Measurements from ENCODE around the gene TRMT10C. TPM values are rescaled to one million over a fixed set of nuclear protein-coding genes. Genes with fewer than 3 reads are reported as not detected.

Gene TRMT10C
- total and polyA plus RNA-seq, 9 of the 15 experiments (the other 6 are each of a cell fraction or from before 2014, with no cell fraction given) = 48.6 to 106 (median 63.9) TPM

DNA sequence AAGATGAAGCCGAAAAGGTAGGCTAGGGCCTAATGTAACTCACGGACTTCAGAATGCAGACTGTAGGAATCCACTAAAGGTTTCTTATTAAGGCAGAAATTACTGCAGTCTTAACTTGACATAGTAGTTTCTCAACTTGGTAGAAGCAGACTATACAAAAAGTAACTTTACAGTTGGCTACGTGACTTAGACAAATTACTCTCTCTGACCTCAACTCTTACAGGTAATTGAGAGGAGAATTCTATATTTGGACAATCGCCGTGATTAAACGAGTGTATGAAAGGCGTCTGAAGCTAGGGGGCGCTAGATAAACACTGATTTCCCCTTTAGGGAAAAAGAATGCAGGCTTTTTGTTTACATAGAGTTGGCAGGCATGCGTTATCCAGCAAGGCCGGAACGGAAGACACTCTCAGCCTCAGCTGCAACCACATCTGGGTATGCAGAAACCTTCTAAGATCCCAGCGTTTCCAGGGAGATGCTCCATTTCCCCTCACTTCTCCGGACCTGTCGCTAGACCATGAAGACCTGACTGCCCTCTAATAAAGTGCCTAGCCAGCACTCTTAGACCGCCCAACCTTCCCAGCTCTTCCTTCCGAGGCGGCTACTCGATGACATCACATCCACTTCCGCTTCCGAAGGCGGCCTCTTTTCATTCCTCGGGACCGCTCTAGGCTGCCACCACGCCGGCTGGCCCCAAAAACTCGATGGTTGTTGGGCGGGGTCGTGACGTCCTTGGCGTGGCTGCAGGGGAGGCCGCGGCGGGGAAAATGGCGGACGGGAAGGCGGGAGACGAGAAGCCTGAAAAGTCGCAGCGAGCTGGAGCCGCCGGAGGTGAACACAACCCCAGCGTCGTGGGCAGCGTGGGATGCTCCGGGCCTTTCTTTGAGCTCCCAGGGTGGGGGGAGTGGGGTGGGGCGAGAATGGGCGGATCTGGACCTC, 12.1 kb downstream of the TRMT10C start, which contains the start of gene PCNP (continued):
- TF ChIP-seq, protein P1, sequence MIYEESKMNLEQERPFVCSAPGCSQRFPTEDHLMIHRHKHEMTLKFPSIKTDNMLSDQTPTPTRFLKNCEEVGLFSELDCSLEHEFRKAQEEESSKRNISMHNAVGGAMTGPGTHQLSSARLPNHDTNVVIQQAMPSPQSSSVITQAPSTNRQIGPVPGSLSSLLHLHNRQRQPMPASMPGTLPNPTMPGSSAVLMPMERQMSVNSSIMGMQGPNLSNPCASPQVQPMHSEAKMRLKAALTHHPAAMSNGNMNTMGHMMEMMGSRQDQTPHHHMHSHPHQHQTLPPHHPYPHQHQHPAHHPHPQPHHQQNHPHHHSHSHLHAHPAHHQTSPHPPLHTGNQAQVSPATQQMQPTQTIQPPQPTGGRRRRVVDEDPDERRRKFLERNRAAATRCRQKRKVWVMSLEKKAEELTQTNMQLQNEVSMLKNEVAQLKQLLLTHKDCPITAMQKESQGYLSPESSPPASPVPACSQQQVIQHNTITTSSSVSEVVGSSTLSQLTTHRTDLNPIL (CRISPR knock-in tag; IDR thresholded peaks at IDR 0.05) = no peak
- TF ChIP-seq SUPT5H (IDR thresholded peaks at IDR 0.05) = peak; percentile 84
- TF ChIP-seq FOSL1 (tag; conservative IDR thresholded peaks at IDR 0.05) = peak; percentile 47
- TF ChIP-seq ZKSCAN8 (CRISPR knock-in tag; IDR thresholded peaks at IDR 0.05) = no peak
- TF ChIP-seq RAD51 (IDR thresholded peaks at IDR 0.05; ENCODE audit: borderline replicate concordance, low read depth) = no peak
- no peak for TF ChIP-seq DIDO1 (tag; IDR thresholded peaks at IDR 0.05; ENCODE audit: low read depth)
- TF ChIP-seq SAFB (IDR thresholded peaks at IDR 0.05; ENCODE audit: borderline replicate concordance, low read depth, low read length) = no peak
- no peak for TF ChIP-seq PRMT5 (CRISPR knock-in tag; IDR thresholded peaks at IDR 0.05)
- TF ChIP-seq MED1 (CRISPR knock-in tag; IDR thresholded peaks at IDR 0.05; ENCODE audit: borderline replicate concordance) = no peak
- TF ChIP-seq MXI1 (IDR thresholded peaks at IDR 0.05; ENCODE audit: low read depth, low read length) = peak; percentile 62
- TF ChIP-seq DPF2 (IDR thresholded peaks at IDR 0.05) = peak; percentile 35
- no peak for TF ChIP-seq SLC30A9 (CRISPR knock-in tag; IDR thresholded peaks at IDR 0.05)
- no peak for TF ChIP-seq DNMT1 (IDR thresholded peaks at IDR 0.05)
- TF ChIP-seq TAF9B (IDR thresholded peaks at IDR 0.05; ENCODE audit: partially characterized antibody) = peak; percentile 86
- TF ChIP-seq, protein P2, sequence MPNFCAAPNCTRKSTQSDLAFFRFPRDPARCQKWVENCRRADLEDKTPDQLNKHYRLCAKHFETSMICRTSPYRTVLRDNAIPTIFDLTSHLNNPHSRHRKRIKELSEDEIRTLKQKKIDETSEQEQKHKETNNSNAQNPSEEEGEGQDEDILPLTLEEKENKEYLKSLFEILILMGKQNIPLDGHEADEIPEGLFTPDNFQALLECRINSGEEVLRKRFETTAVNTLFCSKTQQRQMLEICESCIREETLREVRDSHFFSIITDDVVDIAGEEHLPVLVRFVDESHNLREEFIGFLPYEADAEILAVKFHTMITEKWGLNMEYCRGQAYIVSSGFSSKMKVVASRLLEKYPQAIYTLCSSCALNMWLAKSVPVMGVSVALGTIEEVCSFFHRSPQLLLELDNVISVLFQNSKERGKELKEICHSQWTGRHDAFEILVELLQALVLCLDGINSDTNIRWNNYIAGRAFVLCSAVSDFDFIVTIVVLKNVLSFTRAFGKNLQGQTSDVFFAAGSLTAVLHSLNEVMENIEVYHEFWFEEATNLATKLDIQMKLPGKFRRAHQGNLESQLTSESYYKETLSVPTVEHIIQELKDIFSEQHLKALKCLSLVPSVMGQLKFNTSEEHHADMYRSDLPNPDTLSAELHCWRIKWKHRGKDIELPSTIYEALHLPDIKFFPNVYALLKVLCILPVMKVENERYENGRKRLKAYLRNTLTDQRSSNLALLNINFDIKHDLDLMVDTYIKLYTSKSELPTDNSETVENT (CRISPR knock-in tag; IDR thresholded peaks at IDR 0.05) = peak; percentile 95
- TF ChIP-seq, protein P3, sequence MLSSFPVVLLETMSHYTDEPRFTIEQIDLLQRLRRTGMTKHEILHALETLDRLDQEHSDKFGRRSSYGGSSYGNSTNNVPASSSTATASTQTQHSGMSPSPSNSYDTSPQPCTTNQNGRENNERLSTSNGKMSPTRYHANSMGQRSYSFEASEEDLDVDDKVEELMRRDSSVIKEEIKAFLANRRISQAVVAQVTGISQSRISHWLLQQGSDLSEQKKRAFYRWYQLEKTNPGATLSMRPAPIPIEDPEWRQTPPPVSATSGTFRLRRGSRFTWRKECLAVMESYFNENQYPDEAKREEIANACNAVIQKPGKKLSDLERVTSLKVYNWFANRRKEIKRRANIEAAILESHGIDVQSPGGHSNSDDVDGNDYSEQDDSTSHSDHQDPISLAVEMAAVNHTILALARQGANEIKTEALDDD (IDR thresholded peaks at IDR 0.05) = no peak
- TF ChIP-seq CEBPZ (IDR thresholded peaks at IDR 0.05; ENCODE audit: borderline replicate concordance, low read depth, low read length) = no peak
